ENCODE data around the gene FHOD1.

Gene FHOD1

GRCh38 chr16:67248401-67249177, 1.3 kb upstream of the FHOD1 start, which contains the start of gene SLC9A5:
Gene SLC9A5 (plus strand): TSS chr16:67248979. CDS start chr16:67249015, 36 bp downstream.
- DNase-seq, result no peak

- DNase-seq, result no peak
These were observed 756 bp upstream of the FHOD1 start for GRCh38 chr16:67248073-67248400.

GRCh38 chr16:67246756-67247191, 507 bp downstream of the FHOD1 start:
- DNase-seq, result peak; percentile 39

GRCh38 chr16:67246081-67246755, 1.1 kb downstream of the FHOD1 start:
- DNase-seq, result peak; percentile 45

GRCh38 chr16:67245674-67246080, 1.6 kb downstream of the FHOD1 start:
- DNase-seq, result no peak

GRCh38 chr16:67245186-67245585, 2.1 kb downstream of the FHOD1 start:
- DNase-seq, result no peak

- peak; percentile 80 for DNase-seq
These were observed 2.7 kb downstream of the FHOD1 start for GRCh38 chr16:67244387-67245185.

- DNase-seq, result no peak
These were observed 3.8 kb downstream of the FHOD1 start for GRCh38 chr16:67243481-67243880.

- no peak for DNase-seq
These were observed 5.0 kb downstream of the FHOD1 start for GRCh38 chr16:67242138-67242730.

GRCh38 chr16:67241008-67241900, 6.0 kb downstream of the FHOD1 start:
- no peak for DNase-seq

GRCh38 chr16:67240506-67240905, 6.8 kb downstream of the FHOD1 start:
- no peak for DNase-seq

- DNase-seq, result no peak
These were observed 8.3 kb downstream of the FHOD1 start for GRCh38 chr16:67238806-67239470.

- no peak for DNase-seq
These were observed 9.1 kb downstream of the FHOD1 start for GRCh38 chr16:67238278-67238575.

GRCh38 chr16:67237396-67238277, 9.6 kb downstream of the FHOD1 start:
- no peak for DNase-seq

GRCh38 chr16:67236563-67237395, 10.5 kb downstream of the FHOD1 start:
- peak; percentile 52 for DNase-seq

GRCh38 chr16:67235816-67236562, 11.3 kb downstream of the FHOD1 start:
- no peak for DNase-seq

GRCh38 chr16:67234180-67234597, 13.1 kb downstream of the FHOD1 start:
- no peak for DNase-seq

- DNase-seq, result no peak
These were observed 13.7 kb downstream of the FHOD1 start for GRCh38 chr16:67233596-67233995.
